ENCODE measurements around the gene VAT1L.

The VAT1L gene

GRCh38 chr16:77784441-77785372, 3.7 kb upstream of the VAT1L start:
- DNase-seq, result no peak

- no peak for DNase-seq
These were observed 3.0 kb upstream of the VAT1L start for GRCh38 chr16:77785373-77785764.

GRCh38 chr16:77786186-77786847, 2.0 kb upstream of the VAT1L start:
- no peak for DNase-seq

DNA sequence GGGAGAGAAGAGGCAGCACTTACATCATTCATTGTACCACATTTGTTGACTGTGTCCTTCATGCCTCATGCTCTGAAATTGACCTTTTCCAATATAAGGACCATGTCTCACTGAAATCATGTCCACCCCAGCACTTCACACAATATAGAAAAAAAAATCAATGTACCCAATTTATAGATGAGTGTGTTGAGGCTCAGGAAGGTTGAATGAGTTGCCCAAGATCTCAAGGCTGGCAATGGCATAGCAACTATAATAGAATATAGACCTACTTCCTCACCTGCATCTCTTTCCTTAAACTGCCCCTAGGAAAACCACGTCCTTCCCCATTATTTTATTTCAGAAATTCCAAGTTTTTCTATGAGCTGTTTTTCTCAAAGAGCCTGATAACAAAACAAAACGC, 912 bp upstream of the VAT1L start:
- no peak for DNase-seq

DNA sequence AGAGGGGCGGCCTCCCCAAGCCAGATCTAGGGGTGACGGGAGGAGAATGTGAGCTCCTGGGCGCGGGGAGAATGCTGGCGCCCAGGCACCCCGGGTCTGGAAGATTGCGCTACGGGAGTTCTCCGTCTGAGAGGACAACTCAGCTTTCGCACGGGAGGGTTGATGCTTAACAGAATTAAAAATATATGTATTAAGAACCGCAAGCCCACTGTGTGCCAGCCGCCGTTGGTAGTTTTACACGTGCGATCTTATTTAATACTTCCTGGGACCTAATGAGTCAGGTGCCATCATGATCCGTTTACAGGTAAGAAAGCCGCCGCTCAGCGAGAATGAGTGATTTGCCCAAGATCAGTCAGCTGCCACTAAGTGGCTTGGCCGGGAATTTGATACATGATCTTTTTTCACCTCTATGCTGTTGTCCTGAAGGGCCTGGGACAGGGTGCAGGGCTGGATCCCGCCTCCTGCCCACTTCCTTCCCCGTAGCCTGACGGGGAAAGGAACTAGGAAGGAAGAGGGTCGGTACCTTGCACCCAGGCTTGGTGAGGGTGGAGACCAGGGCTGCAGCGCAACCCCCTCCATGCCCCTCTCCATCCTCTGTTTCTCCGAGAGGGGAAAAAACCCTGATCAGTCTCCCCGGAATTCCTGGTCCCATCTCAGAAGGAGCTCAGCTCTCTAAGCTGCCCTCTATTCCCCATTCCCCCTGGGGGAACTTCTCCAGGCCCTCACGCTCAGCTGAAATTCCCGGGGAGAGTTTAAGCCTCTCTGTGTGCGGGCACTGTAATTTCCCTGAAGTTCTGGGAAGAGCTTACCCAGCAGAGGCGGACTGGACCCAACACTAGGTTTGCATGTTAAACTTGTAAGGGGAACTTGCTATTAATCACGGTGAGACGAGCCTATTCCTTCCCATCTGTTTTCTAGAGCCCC, 983 bp downstream of the VAT1L start:
- DNase-seq, result no peak

- DNase-seq, result no peak
These were observed 1.6 kb downstream of the VAT1L start for GRCh38 chr16:77790009-77790372.

GRCh38 chr16:77790912-77791311, 2.5 kb downstream of the VAT1L start:
- DNase-seq, result no peak

DNA sequence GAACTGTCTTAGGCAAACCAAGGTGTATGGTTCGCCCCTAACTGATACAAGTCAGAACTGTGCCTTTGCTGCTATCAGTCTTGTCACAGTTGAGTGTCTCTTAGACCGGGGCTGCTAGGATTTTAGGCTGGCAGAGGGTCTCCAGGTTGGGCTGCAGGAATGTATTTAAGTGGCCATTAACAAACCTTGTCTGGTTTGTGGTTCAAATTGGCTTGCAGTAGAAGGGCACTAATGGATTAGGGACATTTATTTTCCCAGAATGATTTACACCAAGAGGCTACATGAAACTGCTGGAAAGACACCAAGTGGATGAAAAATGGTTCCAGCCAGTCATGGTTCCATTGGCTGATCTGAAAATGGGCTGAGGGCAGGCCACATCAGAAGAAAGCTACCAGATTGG, 5.1 kb downstream of the VAT1L start:
- peak; percentile 77 for DNase-seq

DNA sequence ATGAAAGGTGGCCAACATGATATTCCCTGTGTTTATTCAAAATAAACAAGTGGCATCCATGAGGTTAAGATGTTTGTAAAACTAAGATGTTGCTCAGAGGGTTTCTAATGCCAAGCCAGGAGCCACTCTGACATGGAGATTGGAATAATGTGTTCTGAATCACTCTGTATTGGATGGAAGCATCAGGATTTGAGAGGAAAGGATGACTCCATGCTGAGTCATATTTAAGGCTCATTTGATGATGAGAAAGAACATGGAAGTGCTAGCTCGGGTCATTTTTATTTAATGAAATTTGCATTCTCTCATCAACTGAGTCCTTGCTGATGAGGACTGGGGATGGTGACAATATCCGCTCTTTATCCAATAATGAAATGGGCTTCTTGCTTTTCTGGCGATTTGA, 6.2 kb downstream of the VAT1L start:
- DNase-seq, result no peak

DNA sequence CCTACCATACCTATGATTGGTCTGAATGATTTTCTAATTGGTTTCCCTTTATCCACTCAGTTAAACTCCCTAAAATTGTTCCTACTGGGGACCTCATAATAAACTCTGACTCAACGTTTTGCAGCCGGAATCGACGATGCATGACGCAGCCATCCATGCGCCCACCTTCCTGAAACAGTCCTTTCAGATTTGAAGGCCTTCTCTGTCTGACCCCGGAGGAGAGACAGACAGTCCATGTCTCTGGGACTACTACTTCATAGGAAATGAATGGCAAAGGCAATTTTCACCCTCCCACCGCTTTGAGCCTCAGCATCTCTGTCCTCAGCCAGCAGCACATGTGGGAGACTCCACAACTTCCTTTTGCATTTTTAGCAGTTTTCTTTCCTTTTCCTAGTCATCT, 13.5 kb downstream of the VAT1L start:
- no peak for DNase-seq

DNA sequence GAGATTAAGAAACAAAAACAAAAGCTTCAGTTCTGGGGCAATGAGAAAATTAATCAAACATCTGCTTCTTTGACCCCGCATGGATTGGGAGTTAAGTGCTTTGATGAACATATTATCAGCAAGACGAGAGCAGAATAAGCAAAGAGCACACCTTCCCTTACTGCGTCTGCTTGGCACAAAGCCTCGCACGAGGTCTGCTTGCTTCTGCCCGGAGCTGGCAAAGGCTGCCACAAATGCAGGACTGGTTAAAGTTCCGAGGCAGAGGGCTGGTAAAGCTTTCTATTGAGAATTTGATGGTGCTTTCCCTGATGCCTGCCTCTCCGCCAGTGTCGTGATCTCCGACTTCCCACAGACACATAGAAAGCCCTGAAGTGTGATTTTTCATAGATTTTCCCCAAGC, 17.0 kb downstream of the VAT1L start:
- DNase-seq, result no peak

DNA sequence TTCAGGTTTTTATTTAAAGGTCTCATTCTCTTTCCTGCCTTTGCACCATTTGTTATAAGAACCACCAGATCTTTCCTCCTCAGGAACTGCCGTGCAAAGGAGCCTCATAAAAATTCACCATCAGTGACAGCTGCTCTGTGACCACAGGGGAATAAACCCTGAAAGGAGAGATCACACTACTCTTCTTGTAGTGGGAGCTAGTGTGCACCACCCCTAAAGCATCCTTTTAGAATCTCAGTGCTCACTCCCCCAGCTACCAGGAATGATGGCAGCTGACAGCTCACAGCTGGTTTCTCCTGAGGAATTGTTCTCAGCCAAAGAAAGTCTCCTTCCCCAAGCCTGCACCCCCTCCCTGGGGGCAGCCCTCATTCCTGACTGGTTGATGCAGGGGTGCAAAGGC, 18.7 kb downstream of the VAT1L start:
- no peak for DNase-seq

DNA sequence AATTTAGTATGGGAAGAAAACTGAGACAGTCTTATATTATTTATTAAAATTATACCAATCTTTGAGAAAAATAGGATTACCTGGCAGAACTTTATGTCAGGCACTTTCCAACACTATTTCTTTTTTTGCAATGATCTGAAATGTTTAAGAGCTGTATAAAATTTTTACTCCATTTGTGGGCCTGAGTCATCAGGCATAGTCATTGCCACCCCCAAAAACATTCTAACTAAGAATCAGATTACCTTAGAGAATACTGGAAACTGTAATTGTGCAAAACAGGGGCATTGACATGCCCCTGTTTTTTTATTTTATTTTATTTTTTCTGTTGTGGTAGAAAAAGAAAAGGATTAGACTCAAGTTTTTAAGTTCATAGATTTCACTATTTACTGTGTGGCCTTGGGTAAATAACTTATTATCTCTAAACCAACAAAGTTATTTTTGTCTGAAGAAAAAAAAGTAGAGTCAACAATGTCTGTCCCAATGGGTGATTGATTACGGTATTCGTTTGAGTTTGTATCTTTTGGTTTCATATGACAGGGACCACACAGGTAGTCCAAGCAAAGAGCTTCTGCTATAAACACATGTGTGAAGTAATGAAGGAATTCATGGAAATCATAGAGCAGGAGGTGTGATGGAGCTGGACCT, 24.6 kb downstream of the VAT1L start:
- DNase-seq, result no peak

GRCh38 chr16:77816293-77816692, 27.9 kb downstream of the VAT1L start:
- DNase-seq, result no peak

DNA sequence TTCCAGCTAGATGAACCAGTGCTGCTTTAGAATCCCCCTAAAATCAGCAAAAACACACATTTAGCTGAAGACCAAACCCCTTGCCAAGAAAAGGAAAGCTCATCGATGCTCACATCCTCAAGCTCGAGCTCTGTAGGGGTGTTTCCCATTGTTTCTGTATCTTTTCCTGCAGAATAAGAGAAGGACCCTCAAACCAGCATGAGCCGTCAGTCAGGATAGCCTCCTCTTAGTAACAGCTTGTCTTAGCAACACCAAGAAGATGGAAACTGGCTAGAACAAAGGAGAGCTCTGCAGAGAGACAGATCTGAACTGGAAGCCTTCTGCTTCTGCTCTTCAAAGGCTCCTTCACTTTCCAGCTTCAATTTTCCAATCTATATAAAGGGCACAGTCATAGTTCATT, 32.0 kb downstream of the VAT1L start:
- DNase-seq, result no peak

DNA sequence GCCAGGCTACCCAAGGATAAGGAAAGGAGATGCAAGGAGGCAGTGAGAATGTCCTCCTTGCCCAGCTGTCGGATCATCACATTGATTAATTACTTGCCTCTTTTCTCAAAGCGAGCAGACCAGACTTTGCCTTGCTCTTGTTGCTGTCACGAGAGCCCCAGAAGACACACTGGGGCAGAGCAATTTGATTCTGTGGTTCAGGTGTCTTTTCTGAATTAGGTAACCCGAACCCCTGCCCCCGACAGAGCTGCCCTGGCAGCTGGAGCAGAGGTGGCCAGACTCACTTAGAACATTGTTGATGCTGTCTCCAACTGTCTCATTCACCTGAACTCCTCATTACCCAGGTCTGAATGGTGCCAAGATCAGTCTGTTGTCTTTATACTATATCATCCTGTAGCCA, 34.3 kb downstream of the VAT1L start:
- DNase-seq, result no peak

DNA sequence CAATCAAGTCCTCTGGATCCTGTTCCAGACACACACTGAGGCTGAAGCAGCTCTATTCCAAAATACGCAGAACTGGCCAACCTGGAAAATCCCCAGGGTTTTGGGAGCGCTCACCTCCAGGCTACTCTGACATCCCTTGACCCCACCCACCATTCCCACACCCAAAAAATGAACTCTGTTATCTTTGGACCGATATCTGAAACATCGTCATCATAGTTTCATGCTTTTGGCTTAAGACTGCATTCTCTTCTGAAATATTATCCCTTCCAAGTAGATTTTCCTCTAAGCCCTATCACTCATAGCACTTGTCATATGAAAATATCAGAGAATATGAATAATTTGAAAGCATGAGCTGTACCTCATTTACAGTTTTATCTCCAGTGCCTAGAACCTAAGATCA, 34.7 kb downstream of the VAT1L start:
- DNase-seq, result no peak

DNA sequence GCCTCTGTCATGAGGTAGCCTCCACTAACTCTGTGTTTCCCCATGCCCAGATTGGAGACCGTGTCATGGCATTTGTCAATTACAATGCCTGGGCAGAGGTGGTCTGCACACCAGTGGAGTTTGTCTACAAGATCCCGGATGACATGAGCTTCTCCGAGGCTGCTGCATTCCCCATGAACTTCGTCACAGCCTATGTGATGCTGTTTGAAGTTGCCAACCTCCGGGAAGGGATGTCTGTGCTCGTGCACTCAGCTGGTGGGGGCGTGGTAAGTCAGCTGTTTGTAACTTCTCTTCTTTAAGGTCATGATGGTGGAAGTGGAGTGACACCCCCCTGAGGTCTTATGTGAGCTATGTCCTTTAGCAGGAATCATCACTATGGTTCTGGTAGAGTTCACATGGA, 36.8 kb downstream of the VAT1L start:
- DNase-seq, result no peak

GRCh38 chr16:77827032-77827431, 38.7 kb downstream of the VAT1L start:
- no peak for DNase-seq

DNA sequence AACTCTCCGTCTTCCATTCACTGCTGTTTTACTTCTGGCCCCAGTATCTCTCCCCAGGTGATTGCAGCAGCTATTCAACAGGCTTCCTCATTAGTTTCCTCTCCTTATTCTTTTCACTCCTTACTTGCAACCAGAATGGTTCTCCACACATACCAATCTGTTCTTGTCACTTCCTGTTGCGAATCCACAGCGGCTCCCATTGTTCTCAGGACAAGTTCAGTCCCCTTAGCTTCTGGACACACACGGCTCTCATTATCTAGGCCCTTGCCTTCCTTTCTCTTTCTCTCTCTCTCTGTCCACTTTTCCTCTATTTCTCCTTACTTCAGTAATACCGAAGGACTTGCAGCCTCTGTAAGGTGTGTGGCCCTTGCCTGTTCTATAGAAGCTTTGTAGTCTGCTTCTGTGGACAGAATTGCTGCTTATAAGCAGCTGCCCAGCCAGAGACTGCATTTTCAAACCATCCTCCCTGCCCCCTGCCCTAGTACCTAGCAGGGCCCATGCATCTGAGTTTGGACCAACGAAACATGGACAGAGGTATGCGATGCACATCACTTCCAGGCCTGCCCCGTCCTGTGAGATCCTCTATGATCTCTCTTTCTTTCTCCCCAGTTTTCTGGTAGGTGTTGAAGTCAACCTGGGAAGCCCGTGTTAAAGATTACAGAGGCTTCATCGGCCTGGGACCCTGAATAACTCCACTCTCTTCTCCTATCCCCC, 45.7 kb downstream of the VAT1L start:
- DNase-seq, result no peak

- no peak for DNase-seq
These were observed 46.5 kb downstream of the VAT1L start for GRCh38 chr16:77834635-77835540.

Measured in DMS79 (cell line).